GDM1 (cell line): ENCODE measurements around the gene SATB2.

ENCODE experiments used
- DNase-seq: peaks from one replicate; lab custom pipeline; 2025; lab: John Stamatoyannopoulos, UW

Gene SATB2

GRCh38 chr2:199322151-199322550, 135.6 kb downstream of the SATB2 start:
- DNase-seq: no peak

- no peak for DNase-seq
Measured at GRCh38 chr2:199317646-199318045, 140.1 kb downstream of the SATB2 start.

GRCh38 chr2:199316851-199317250, 140.9 kb downstream of the SATB2 start:
- no peak for DNase-seq

- no peak for DNase-seq
Measured at GRCh38 chr2:199315299-199316179, 142.2 kb downstream of the SATB2 start.

- DNase-seq: no peak
Measured at GRCh38 chr2:199312931-199313330, 144.8 kb downstream of the SATB2 start.

- DNase-seq: no peak
Measured at GRCh38 chr2:199310771-199311585, 146.8 kb downstream of the SATB2 start.

GRCh38 chr2:199309973-199310372, 147.8 kb downstream of the SATB2 start:
- DNase-seq: no peak

GRCh38 chr2:199309411-199309810, 148.3 kb downstream of the SATB2 start:
- DNase-seq: no peak

GRCh38 chr2:199308567-199308966, 149.2 kb downstream of the SATB2 start:
- DNase-seq: no peak

GRCh38 chr2:199307461-199307860, 150.3 kb downstream of the SATB2 start:
- no peak for DNase-seq

GRCh38 chr2:199306116-199306515, 151.6 kb downstream of the SATB2 start:
- DNase-seq: no peak

GRCh38 chr2:199303728-199304177, 154.0 kb downstream of the SATB2 start:
- no peak for DNase-seq

GRCh38 chr2:199302851-199303250, 154.9 kb downstream of the SATB2 start:
- DNase-seq: no peak

- DNase-seq: no peak
Measured at GRCh38 chr2:199288424-199288823, 169.3 kb downstream of the SATB2 start.

- no peak for DNase-seq
Measured at GRCh38 chr2:199282309-199282708, 175.4 kb downstream of the SATB2 start.

- DNase-seq: no peak
Measured at GRCh38 chr2:199279146-199279545, 178.6 kb downstream of the SATB2 start.

GRCh38 chr2:199278099-199278498, 179.6 kb downstream of the SATB2 start:
- no peak for DNase-seq

GRCh38 chr2:199273042-199273511, 184.7 kb downstream of the SATB2 start:
- DNase-seq: no peak

- no peak for DNase-seq
Measured at GRCh38 chr2:199261936-199262335, 195.8 kb downstream of the SATB2 start.

GRCh38 chr2:199261239-199261638, 196.5 kb downstream of the SATB2 start:
- DNase-seq: no peak

GRCh38 chr2:199259671-199260070, 198.1 kb downstream of the SATB2 start:
- no peak for DNase-seq

- DNase-seq: no peak
Measured at GRCh38 chr2:199258291-199258690, 199.4 kb downstream of the SATB2 start.
